ENCODE measurements around the gene MST1.

DNA sequence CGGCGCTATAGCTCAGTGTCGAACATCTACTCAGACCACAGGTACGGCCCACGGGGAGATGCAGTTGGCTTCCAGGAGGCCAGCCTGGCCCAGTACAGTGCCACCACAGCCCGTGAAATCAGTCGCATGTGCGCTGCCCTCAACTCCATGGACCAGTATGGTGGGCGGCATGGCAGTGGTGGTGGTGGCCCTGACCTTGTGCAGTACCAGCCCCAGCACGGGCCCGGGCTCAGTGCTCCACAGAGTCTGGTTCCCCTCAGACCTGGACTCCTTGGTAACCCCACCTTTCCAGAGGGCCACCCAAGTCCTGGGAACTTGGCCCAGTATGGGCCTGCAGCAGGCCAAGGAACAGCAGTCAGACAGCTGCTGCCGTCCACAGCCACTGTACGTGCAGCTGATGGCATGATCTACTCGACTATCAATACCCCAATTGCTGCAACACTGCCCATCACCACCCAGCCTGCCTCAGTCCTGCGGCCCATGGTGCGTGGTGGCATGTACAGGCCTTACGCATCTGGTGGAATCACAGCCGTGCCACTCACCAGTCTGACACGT lies 33.5 kb downstream of the MST1 start:
- no peak for TF ChIP-seq EZH2 (IDR thresholded peaks at IDR 0.05; ENCODE audit: low read length, missing control alignments)
- TF ChIP-seq, protein P1, sequence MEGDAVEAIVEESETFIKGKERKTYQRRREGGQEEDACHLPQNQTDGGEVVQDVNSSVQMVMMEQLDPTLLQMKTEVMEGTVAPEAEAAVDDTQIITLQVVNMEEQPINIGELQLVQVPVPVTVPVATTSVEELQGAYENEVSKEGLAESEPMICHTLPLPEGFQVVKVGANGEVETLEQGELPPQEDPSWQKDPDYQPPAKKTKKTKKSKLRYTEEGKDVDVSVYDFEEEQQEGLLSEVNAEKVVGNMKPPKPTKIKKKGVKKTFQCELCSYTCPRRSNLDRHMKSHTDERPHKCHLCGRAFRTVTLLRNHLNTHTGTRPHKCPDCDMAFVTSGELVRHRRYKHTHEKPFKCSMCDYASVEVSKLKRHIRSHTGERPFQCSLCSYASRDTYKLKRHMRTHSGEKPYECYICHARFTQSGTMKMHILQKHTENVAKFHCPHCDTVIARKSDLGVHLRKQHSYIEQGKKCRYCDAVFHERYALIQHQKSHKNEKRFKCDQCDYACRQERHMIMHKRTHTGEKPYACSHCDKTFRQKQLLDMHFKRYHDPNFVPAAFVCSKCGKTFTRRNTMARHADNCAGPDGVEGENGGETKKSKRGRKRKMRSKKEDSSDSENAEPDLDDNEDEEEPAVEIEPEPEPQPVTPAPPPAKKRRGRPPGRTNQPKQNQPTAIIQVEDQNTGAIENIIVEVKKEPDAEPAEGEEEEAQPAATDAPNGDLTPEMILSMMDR (conservative IDR thresholded peaks at IDR 0.05 in 1 of 2, IDR thresholded peaks at IDR 0.05 in 1 of 2; ENCODE audit: low read depth in 1 of 2, low read length in 2 of 2) = no peak
